ENCODE results near the gene PHPT1.

DNA sequence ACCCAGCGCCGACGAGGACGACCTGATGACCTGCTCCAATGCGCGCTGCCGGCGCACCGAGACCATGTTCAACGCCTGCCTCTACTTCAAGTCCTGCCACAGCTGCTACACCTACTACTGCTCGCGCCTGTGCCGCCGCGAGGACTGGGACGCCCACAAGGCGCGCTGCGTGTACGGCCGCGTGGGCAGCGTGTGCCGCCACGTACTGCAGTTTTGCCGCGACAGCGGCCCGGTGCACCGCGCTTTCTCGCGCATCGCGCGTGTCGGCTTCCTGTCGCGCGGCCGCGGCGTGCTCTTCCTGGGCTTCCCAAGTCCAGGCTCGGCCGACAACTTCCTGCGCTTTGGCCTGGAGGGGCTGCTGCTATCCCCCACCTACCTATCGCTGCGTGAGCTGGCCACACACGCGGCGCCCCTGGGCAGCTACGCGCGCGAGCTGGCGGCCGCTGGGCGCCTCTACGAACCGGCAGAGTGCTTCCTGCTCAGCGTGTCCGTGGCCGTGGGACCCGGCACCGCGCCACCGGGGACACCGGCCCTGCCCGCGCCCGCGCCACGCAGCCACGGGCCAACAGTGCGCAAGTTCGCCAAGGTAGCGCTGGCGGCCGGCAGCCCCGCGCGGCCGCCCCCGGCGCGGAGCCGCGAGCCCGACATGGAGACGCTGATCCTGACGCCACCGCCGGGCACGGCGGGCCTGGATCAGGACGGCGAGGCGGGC is 2.7 kb upstream of the PHPT1 start:
- TF ChIP-seq, protein P1, sequence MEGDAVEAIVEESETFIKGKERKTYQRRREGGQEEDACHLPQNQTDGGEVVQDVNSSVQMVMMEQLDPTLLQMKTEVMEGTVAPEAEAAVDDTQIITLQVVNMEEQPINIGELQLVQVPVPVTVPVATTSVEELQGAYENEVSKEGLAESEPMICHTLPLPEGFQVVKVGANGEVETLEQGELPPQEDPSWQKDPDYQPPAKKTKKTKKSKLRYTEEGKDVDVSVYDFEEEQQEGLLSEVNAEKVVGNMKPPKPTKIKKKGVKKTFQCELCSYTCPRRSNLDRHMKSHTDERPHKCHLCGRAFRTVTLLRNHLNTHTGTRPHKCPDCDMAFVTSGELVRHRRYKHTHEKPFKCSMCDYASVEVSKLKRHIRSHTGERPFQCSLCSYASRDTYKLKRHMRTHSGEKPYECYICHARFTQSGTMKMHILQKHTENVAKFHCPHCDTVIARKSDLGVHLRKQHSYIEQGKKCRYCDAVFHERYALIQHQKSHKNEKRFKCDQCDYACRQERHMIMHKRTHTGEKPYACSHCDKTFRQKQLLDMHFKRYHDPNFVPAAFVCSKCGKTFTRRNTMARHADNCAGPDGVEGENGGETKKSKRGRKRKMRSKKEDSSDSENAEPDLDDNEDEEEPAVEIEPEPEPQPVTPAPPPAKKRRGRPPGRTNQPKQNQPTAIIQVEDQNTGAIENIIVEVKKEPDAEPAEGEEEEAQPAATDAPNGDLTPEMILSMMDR (IDR thresholded peaks at IDR 0.05): no peak
- no peak for TF ChIP-seq POLR2A (IDR thresholded peaks at IDR 0.05)
